GM23338 (cell line): ENCODE data around the gene IPCEF1. TPM values are rescaled to one million over a fixed set of nuclear protein-coding genes. Genes with fewer than 3 reads are reported as not detected.
"Not testable (repeated sequence)": the region's sequence is repeated elsewhere in the genome, so short reads cannot be mapped to it uniquely, and the experiment has no call there.

ENCODE experiments used
- ATAC-seq: fragments of 200-7000 bp; cut with Tn5 transposase; 3 replicates; pipeline ENCODE4 v1.9.1; 2020
- DNase-seq: peaks from one replicate; pipeline ENCODE4 v3.0.0-alpha.2; 2015; ENCODE audit warnings: low spot score
- H2AFZ ChIP-seq: fragments of 200-600 bp; sonication (generic); 2 replicates; pipeline ENCODE4 v1.8.0; 2016; ENCODE audit warnings: antibody characterized with exemption, mild to moderate bottlenecking, moderate library complexity
- H3F3A ChIP-seq: fragments of 200-600 bp; sonication (generic); replicated peaks from 2 replicates; pipeline ENCODE4 v1.8.0; 2017; ENCODE audit warnings: antibody characterized with exemption, mixed run types, low read depth
- H3K27ac ChIP-seq: fragments of 200-600 bp; sonication (generic); 2 replicates; pipeline ENCODE4 v1.6.1; 2016; ENCODE audit warnings: low read depth
- H3K27me3 ChIP-seq: fragments of 200-600 bp; sonication (generic); 2 replicates; pipeline ENCODE4 v1.8.0; 2016; ENCODE audit warnings: mild to moderate bottlenecking, mixed run types, moderate library complexity; ENCODE audit not compliant: insufficient read depth
- H3K36me3 ChIP-seq: fragments of 200-600 bp; sonication (generic); 2 replicates; pipeline ENCODE4 v1.8.0; 2016; ENCODE audit warnings: mild to moderate bottlenecking; ENCODE audit not compliant: insufficient read depth
- H3K4me1 ChIP-seq: fragments of 200-600 bp; sonication (generic); 2 replicates; pipeline ENCODE4 v1.8.0; 2016; ENCODE audit warnings: mild to moderate bottlenecking, moderate library complexity; ENCODE audit not compliant: insufficient read depth
- H3K4me2 ChIP-seq: fragments of 200-600 bp; sonication (generic); 2 replicates; pipeline ENCODE4 v1.7.1; 2017; ENCODE audit warnings: mixed run types
- H3K4me3 ChIP-seq: fragments of 200-600 bp; sonication (generic); 2 replicates; pipeline ENCODE4 v1.6.1; 2016; ENCODE audit warnings: mixed run types
- H3K79me2 ChIP-seq: fragments of 200-600 bp; sonication (generic); replicated peaks from 2 replicates; pipeline ENCODE4 v1.8.0; 2017; ENCODE audit warnings: mild to moderate bottlenecking; ENCODE audit not compliant: insufficient read depth
- H3K9me2 ChIP-seq: fragments of 200-600 bp; sonication (generic); 2 replicates; pipeline ENCODE4 v1.8.0; 2017; ENCODE audit not compliant: insufficient read depth
- H4K20me1 ChIP-seq: fragments of 200-600 bp; sonication (generic); replicated peaks from 2 replicates; pipeline ENCODE4 v1.8.0; 2017; ENCODE audit warnings: mild to moderate bottlenecking; ENCODE audit not compliant: insufficient read depth
- H3K27ac Mint-ChIP-seq: 2 replicates; pipeline ENCODE4 v1.8.0; 2020; ENCODE audit warnings: inconsistent platforms, mild to moderate bottlenecking, moderate library complexity, mixed read lengths
- H3K27me3 Mint-ChIP-seq: 3 replicates; pipeline ENCODE4 v1.8.0; 2022; ENCODE audit warnings: low read depth, mild to moderate bottlenecking, moderate library complexity, mixed read lengths, inconsistent platforms; ENCODE audit not compliant: insufficient read depth, poor library complexity
- H3K36me3 Mint-ChIP-seq: 3 replicates; pipeline ENCODE4 v1.8.0; 2021; ENCODE audit warnings: low read depth, mild to moderate bottlenecking, inconsistent platforms, moderate library complexity, mixed read lengths
- H3K4me1 Mint-ChIP-seq: 3 replicates; pipeline ENCODE4 v1.8.0; 2020; ENCODE audit warnings: mild to moderate bottlenecking, inconsistent platforms, mixed read lengths
- H3K4me3 Mint-ChIP-seq: 3 replicates; pipeline ENCODE4 v1.8.0; 2021; ENCODE audit warnings: moderate library complexity, mild to moderate bottlenecking, inconsistent platforms, mixed read lengths
- H3K9me3 Mint-ChIP-seq: 3 replicates; pipeline ENCODE4 v1.8.0; 2020; ENCODE audit warnings: moderate library complexity, mild to moderate bottlenecking, inconsistent platforms, mixed read lengths
- CREB1 ChIP-seq: fragments of 250-450 bp; sonication (Bioruptor Pico); IDR thresholded peaks from 2 replicates; pipeline ENCODE4 v1.5.0; 2020; ENCODE audit warnings: low read depth, mild to moderate bottlenecking, moderate library complexity
- ETS1 ChIP-seq: IDR thresholded peaks from 2 replicates; pipeline ENCODE4 v1.6.1; 2016; ENCODE audit warnings: antibody characterized with exemption
- EZH2 ChIP-seq: fragments of 200-600 bp; sonication (generic); IDR thresholded peaks from one replicate; pipeline ENCODE4 v1.8.0; 2017; ENCODE audit warnings: antibody characterized with exemption, mild to moderate bottlenecking, low read depth; ENCODE audit not compliant: unreplicated experiment
- EZH2phosphoT487 ChIP-seq: fragments of 200-600 bp; sonication (generic); IDR thresholded peaks from one replicate; pipeline ENCODE4 v1.8.1; 2018; ENCODE audit warnings: antibody characterized with exemption; ENCODE audit not compliant: unreplicated experiment
- NANOG ChIP-seq: IDR thresholded peaks from 2 replicates; pipeline ENCODE4 v1.6.1; 2016; ENCODE audit warnings: antibody characterized with exemption, borderline replicate concordance
- POLR2AphosphoS5 ChIP-seq: IDR thresholded peaks from 2 replicates; pipeline ENCODE4 v1.6.1; 2016; ENCODE audit warnings: antibody characterized with exemption, low read depth
- STAT1 ChIP-seq: IDR thresholded peaks from one replicate; pipeline ENCODE4 v1.6.1; 2016; ENCODE audit warnings: antibody characterized with exemption; ENCODE audit not compliant: unreplicated experiment
- polyA plus RNA-seq: library from polyadenylated mRNA; unstranded; fragments of >200 nt; fragmentation: Nextera tagmentation; extraction: Ambion mirVana; gene quantifications from 2 replicates; pipeline ENCODE4 v1.2.1, GENCODE V29; 2016
- total RNA-seq: library from RNA; depleted of rRNA; stranded (reverse); fragments of >200 nt; shearing (Covaris generic); gene quantifications from 2 replicates; pipeline ENCODE4 v1.2.3, GENCODE V29; 2014
- TF ChIP-seq, protein P1 (sequence below): fragments of 250-450 bp; sonication (Bioruptor Pico); IDR thresholded peaks from 2 replicates; pipeline ENCODE4 v1.5.0; 2020; ENCODE audit warnings: mild to moderate bottlenecking, moderate library complexity
- TF ChIP-seq, protein P2 (sequence below), 2 experiments: fragments of 200-600 bp in 1 of 2; sonication (generic) in 1 of 2; conservative IDR thresholded peaks; 2 replicates each; pipeline versions ENCODE4 v1.5.1 to v1.6.1; 2016 to 2017; ENCODE audit warnings: antibody characterized with exemption in 2 of 2, low read depth in 2 of 2, mild to moderate bottlenecking in 2 of 2, moderate library complexity in 1 of 2
- TF ChIP-seq, protein P3 (sequence below): IDR thresholded peaks from one replicate; pipeline ENCODE4 v1.6.1; 2018; ENCODE audit warnings: antibody characterized with exemption; ENCODE audit not compliant: unreplicated experiment

The IPCEF1 gene
- total and polyA plus RNA-seq, 2 experiments from 2014 or later = 0.15 to 1.8 TPM

GRCh38 chr6:154327313-154327712, 29.3 kb downstream of the IPCEF1 start:
- ATAC-seq, H3K27me3 Mint-ChIP-seq, H3K4me2 ChIP-seq, H3K36me3 ChIP-seq, H3K4me3 ChIP-seq, H3K9me3 Mint-ChIP-seq, H3K4me3 Mint-ChIP-seq, H3K9me2 ChIP-seq, H3K36me3 Mint-ChIP-seq, H3K27ac ChIP-seq, H2AFZ ChIP-seq, H3F3A ChIP-seq, H3K4me1 Mint-ChIP-seq, H3K4me1 ChIP-seq, H3K79me2 ChIP-seq, H3K27me3 ChIP-seq, H4K20me1 ChIP-seq, H3K27ac Mint-ChIP-seq, DNase-seq: not testable (repeated sequence)

DNA sequence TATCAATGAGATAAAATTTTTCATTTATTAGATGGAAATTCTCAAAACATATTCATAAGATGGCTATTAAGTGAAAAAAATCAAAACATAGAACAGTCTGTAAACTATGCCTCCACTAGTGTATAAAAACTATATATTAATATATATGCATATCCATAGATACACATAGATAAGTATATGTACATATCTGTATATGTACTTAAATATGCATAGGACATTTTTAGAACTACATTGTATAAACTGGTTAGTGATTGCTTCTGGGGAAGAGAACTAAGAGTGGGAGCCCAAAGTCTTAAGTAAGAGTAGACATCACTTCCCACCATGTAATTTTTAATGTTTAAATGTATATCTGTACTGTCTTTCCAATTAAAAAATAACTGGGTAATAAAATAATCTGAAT, 31.5 kb downstream of the IPCEF1 start:
- Histone ChIP-seq H3K36me3 (no peaks in the 10 kb centered on the region), H3K79me2 (no peaks in the 10 kb centered on the region), H3K4me1 (no peaks in the 10 kb centered on the region), H3K4me3 (no peak overlapping the region), H3K4me2 (no peak overlapping the region), H2AFZ (no peak overlapping the region), H4K20me1 (no peaks in the 10 kb centered on the region), H3K9me2 (no peaks in the 10 kb centered on the region), H3K27me3 (no peaks in the 10 kb centered on the region), H3F3A (no peaks in the 10 kb centered on the region), H3K27ac (no peak overlapping the region)
- H3K27me3 Mint-ChIP-seq = peaks cover 3% of the 10 kb centered on the region
- no peaks in the 10 kb centered on the region for H3K36me3 Mint-ChIP-seq
- peaks cover 4% of the 10 kb centered on the region; the same call in 2 of the 3 replicates for H3K4me1 Mint-ChIP-seq
- H3K9me3 Mint-ChIP-seq = no peaks in the 10 kb centered on the region
- ATAC-seq (no peak), DNase-seq (no peak)
- no peak overlapping the region for H3K4me3 Mint-ChIP-seq
- no peak overlapping the region for H3K27ac Mint-ChIP-seq
- TF ChIP-seq EZH2 = no peak
- TF ChIP-seq, protein P1, sequence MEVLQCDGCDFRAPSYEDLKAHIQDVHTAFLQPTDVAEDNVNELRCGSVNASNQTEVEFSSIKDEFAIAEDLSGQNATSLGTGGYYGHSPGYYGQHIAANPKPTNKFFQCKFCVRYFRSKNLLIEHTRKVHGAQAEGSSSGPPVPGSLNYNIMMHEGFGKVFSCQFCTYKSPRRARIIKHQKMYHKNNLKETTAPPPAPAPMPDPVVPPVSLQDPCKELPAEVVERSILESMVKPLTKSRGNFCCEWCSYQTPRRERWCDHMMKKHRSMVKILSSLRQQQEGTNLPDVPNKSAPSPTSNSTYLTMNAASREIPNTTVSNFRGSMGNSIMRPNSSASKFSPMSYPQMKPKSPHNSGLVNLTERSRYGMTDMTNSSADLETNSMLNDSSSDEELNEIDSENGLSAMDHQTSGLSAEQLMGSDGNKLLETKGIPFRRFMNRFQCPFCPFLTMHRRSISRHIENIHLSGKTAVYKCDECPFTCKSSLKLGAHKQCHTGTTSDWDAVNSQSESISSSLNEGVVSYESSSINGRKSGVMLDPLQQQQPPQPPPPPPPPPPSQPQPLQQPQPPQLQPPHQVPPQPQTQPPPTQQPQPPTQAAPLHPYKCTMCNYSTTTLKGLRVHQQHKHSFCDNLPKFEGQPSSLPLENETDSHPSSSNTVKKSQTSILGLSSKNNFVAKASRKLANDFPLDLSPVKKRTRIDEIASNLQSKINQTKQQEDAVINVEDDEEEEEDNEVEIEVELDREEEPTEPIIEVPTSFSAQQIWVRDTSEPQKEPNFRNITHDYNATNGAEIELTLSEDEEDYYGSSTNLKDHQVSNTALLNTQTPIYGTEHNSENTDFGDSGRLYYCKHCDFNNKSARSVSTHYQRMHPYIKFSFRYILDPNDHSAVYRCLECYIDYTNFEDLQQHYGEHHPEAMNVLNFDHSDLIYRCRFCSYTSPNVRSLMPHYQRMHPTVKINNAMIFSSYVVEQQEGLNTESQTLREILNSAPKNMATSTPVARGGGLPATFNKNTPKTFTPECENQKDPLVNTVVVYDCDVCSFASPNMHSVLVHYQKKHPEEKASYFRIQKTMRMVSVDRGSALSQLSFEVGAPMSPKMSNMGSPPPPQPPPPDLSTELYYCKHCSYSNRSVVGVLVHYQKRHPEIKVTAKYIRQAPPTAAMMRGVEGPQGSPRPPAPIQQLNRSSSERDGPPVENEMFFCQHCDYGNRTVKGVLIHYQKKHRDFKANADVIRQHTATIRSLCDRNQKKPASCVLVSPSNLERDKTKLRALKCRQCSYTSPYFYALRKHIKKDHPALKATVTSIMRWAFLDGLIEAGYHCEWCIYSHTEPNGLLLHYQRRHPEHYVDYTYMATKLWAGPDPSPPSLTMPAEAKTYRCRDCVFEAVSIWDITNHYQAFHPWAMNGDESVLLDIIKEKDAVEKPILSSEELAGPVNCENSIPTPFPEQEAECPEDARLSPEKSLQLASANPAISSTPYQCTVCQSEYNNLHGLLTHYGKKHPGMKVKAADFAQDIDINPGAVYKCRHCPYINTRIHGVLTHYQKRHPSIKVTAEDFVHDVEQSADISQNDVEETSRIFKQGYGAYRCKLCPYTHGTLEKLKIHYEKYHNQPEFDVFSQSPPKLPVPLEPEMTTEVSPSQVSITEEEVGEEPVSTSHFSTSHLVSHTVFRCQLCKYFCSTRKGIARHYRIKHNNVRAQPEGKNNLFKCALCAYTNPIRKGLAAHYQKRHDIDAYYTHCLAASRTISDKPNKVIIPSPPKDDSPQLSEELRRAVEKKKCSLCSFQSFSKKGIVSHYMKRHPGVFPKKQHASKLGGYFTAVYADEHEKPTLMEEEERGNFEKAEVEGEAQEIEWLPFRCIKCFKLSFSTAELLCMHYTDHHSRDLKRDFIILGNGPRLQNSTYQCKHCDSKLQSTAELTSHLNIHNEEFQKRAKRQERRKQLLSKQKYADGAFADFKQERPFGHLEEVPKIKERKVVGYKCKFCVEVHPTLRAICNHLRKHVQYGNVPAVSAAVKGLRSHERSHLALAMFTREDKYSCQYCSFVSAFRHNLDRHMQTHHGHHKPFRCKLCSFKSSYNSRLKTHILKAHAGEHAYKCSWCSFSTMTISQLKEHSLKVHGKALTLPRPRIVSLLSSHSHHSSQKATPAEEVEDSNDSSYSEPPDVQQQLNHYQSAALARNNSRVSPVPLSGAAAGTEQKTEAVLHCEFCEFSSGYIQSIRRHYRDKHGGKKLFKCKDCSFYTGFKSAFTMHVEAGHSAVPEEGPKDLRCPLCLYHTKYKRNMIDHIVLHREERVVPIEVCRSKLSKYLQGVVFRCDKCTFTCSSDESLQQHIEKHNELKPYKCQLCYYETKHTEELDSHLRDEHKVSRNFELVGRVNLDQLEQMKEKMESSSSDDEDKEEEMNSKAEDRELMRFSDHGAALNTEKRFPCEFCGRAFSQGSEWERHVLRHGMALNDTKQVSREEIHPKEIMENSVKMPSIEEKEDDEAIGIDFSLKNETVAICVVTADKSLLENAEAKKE (CRISPR knock-in tag) = no peak
- TF ChIP-seq CREB1 (CRISPR knock-in tag) = no peak
- TF ChIP-seq, protein P2, sequence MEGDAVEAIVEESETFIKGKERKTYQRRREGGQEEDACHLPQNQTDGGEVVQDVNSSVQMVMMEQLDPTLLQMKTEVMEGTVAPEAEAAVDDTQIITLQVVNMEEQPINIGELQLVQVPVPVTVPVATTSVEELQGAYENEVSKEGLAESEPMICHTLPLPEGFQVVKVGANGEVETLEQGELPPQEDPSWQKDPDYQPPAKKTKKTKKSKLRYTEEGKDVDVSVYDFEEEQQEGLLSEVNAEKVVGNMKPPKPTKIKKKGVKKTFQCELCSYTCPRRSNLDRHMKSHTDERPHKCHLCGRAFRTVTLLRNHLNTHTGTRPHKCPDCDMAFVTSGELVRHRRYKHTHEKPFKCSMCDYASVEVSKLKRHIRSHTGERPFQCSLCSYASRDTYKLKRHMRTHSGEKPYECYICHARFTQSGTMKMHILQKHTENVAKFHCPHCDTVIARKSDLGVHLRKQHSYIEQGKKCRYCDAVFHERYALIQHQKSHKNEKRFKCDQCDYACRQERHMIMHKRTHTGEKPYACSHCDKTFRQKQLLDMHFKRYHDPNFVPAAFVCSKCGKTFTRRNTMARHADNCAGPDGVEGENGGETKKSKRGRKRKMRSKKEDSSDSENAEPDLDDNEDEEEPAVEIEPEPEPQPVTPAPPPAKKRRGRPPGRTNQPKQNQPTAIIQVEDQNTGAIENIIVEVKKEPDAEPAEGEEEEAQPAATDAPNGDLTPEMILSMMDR (conservative IDR thresholded peaks at IDR 0.05; ENCODE audit: low read depth in 2 of 2) = no peak
- no peak for TF ChIP-seq STAT1
- TF ChIP-seq, protein P3, sequence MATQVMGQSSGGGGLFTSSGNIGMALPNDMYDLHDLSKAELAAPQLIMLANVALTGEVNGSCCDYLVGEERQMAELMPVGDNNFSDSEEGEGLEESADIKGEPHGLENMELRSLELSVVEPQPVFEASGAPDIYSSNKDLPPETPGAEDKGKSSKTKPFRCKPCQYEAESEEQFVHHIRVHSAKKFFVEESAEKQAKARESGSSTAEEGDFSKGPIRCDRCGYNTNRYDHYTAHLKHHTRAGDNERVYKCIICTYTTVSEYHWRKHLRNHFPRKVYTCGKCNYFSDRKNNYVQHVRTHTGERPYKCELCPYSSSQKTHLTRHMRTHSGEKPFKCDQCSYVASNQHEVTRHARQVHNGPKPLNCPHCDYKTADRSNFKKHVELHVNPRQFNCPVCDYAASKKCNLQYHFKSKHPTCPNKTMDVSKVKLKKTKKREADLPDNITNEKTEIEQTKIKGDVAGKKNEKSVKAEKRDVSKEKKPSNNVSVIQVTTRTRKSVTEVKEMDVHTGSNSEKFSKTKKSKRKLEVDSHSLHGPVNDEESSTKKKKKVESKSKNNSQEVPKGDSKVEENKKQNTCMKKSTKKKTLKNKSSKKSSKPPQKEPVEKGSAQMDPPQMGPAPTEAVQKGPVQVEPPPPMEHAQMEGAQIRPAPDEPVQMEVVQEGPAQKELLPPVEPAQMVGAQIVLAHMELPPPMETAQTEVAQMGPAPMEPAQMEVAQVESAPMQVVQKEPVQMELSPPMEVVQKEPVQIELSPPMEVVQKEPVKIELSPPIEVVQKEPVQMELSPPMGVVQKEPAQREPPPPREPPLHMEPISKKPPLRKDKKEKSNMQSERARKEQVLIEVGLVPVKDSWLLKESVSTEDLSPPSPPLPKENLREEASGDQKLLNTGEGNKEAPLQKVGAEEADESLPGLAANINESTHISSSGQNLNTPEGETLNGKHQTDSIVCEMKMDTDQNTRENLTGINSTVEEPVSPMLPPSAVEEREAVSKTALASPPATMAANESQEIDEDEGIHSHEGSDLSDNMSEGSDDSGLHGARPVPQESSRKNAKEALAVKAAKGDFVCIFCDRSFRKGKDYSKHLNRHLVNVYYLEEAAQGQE = no peak
- no peak for TF ChIP-seq POLR2AphosphoS5
- no peak for TF ChIP-seq ETS1
- no peak for TF ChIP-seq NANOG
- TF ChIP-seq EZH2phosphoT487 = no peak
